ENCODE measurements around the gene BCCIP. TPM values are rescaled to one million over a fixed set of nuclear protein-coding genes. Genes with fewer than 3 reads are reported as not detected.

BCCIP gene
- polyA plus RNA-seq, 1 donor (not counting 4 experiments of a cell fraction or from before 2014, with no cell fraction given): 102 TPM

- Histone ChIP-seq H3K79me2 (ENCODE audit: control insufficient read depth, insufficient read depth, low read length) (no peaks in the 10 kb centered on the region), H4K20me1 (ENCODE audit: control insufficient read depth, extremely low read depth, insufficient read depth, low read length) (peaks cover 3% of the 10 kb centered on the region), H3K27ac (ENCODE audit: control insufficient read depth, insufficient read depth, low read length) (no peak overlapping the region), H3K27me3 (ENCODE audit: control insufficient read depth, extremely low read depth, insufficient read depth, low read length) (no peaks in the 10 kb centered on the region), H3K9me3 (ENCODE audit: control insufficient read depth, low read depth, low read length) (no peaks in the 10 kb centered on the region), H3K9ac (ENCODE audit: control insufficient read depth, extremely low read depth, insufficient read depth, low read length) (no peak overlapping the region), H2AFZ (ENCODE audit: control insufficient read depth, low read length) (no peak overlapping the region), H3K36me3 (ENCODE audit: control insufficient read depth in 2 of 2, extremely low read depth in 1 of 2, insufficient read depth in 2 of 2, low read length in 2 of 2) (peaks cover 32 to 51% of the 10 kb centered on the region in 2 experiments), H3K4me1 (ENCODE audit: control insufficient read depth, extremely low read depth, insufficient read depth, low read length) (no peaks in the 10 kb centered on the region), H3K4me3 (ENCODE audit: control insufficient read depth in 2 of 3, extremely low read depth in 1 of 3, insufficient read depth in 2 of 3, low read depth in 1 of 3, low read length in 3 of 3) (no peak overlapping the region), H3K4me2 (ENCODE audit: control insufficient read depth, extremely low read depth, insufficient read depth, low read depth, low read length) (no peak overlapping the region), H3K9me1 (ENCODE audit: control insufficient read depth, extremely low read depth, insufficient read depth, low read length) (no peaks in the 10 kb centered on the region)
- DNase-seq (ENCODE audit: low read depth, low spot score) (no peak), FAIRE-seq (no peak)
- TF ChIP-seq CTCF (optimal IDR thresholded peaks at IDR 0.05 in 1 of 3, IDR thresholded peaks at IDR 0.05 in 1 of 3, conservative IDR thresholded peaks at IDR 0.05 in 1 of 3; ENCODE audit: extremely low read depth in 1 of 3, insufficient read depth in 2 of 3, low read length in 3 of 3) (no peak), EZH2 (IDR thresholded peaks at IDR 0.05; ENCODE audit: low read length) (no peak)
- dilution Hi-C loops (cut with MboI; ENCODE audit: extremely low pct_ligation_motif_present, low sequenced_read_pairs): no loop called here
Measured at GRCh38 chr10:125840406-125840805, 17.1 kb downstream of the BCCIP start.

GRCh38 chr10:125840955-125841354 lies 17.6 kb downstream of the BCCIP start:
- Histone ChIP-seq H3K4me3 (ENCODE audit: control insufficient read depth in 2 of 3, extremely low read depth in 1 of 3, insufficient read depth in 2 of 3, low read depth in 1 of 3, low read length in 3 of 3) (no peak overlapping the region), H3K9ac (ENCODE audit: control insufficient read depth, extremely low read depth, insufficient read depth, low read length) (no peak overlapping the region), H3K27me3 (ENCODE audit: control insufficient read depth, extremely low read depth, insufficient read depth, low read length) (no peaks in the 10 kb centered on the region), H3K9me3 (ENCODE audit: control insufficient read depth, low read depth, low read length) (no peaks in the 10 kb centered on the region), H3K4me1 (ENCODE audit: control insufficient read depth, extremely low read depth, insufficient read depth, low read length) (no peaks in the 10 kb centered on the region), H3K27ac (ENCODE audit: control insufficient read depth, insufficient read depth, low read length) (no peak overlapping the region), H3K36me3 (ENCODE audit: control insufficient read depth in 2 of 2, extremely low read depth in 1 of 2, insufficient read depth in 2 of 2, low read length in 2 of 2) (peaks cover 34 to 46% of the 10 kb centered on the region in 2 experiments), H3K9me1 (ENCODE audit: control insufficient read depth, extremely low read depth, insufficient read depth, low read length) (no peaks in the 10 kb centered on the region), H4K20me1 (ENCODE audit: control insufficient read depth, extremely low read depth, insufficient read depth, low read length) (peaks cover 3% of the 10 kb centered on the region), H2AFZ (ENCODE audit: control insufficient read depth, low read length) (no peak overlapping the region), H3K4me2 (ENCODE audit: control insufficient read depth, extremely low read depth, insufficient read depth, low read depth, low read length) (no peak overlapping the region), H3K79me2 (ENCODE audit: control insufficient read depth, insufficient read depth, low read length) (no peaks in the 10 kb centered on the region)
- no peak for DNase-seq (ENCODE audit: low read depth, low spot score)
- dilution Hi-C loops (cut with MboI; ENCODE audit: extremely low pct_ligation_motif_present, low sequenced_read_pairs): no loop called here
- TF ChIP-seq CTCF (optimal IDR thresholded peaks at IDR 0.05 in 1 of 3, IDR thresholded peaks at IDR 0.05 in 1 of 3, conservative IDR thresholded peaks at IDR 0.05 in 1 of 3; ENCODE audit: extremely low read depth in 1 of 3, insufficient read depth in 2 of 3, low read length in 3 of 3): no peak
- no peak for TF ChIP-seq EZH2 (IDR thresholded peaks at IDR 0.05; ENCODE audit: low read length)
- FAIRE-seq: no peak
